ENCODE results near the gene SH2D3C. TPM values are rescaled to one million over a fixed set of nuclear protein-coding genes. Genes with fewer than 3 reads are reported as not detected.

The SH2D3C gene
- total and polyA plus RNA-seq, 2 donors from 2014 or later = 13.7 to 27.7 TPM

DNA sequence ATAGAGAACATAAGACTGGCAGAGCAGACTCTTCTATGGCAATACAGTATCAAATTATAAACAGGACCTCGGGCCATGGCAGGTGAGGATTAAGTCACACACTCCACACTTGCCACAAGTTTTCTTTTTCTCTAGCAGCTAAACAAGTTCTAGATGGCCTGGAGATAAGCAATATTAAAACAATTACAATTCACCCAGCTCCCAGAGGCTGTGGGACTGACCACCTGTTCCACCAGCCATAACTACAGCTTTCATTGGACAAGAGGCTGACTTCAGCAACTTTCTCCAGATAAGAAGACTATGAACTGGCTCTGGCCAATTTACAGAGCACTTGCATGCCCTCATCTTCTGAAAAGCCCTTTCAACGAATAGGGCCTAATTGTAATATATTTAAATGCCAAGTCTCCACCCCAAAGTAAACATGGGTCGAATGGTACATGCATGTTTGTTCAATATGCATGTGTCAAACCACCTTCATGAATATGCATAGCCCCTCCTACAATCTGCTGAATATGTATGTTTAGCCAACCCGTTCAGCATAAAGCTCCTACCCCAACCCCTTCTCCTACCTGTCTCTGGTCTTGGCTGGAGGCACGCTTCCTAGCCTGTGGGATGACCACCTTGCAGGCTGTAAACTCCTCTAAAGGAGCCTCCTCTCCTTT, 77.7 kb downstream of the SH2D3C start:
- Histone ChIP-seq H3K4me3 (ENCODE audit: low read length in 3 of 3) (no peak overlapping the region), H3K27ac (ENCODE audit: low read depth in 2 of 2, low read length in 2 of 2) (no peak overlapping the region), H3K36me3 (ENCODE audit: control insufficient read depth in 2 of 3, insufficient read depth in 3 of 3, low read length in 3 of 3) (no peaks in the 10 kb centered on the region), H3K9me3 (ENCODE audit: control insufficient read depth in 2 of 3, insufficient read depth in 1 of 3, low read length in 3 of 3) (no peaks in the 10 kb centered on the region), H3K27me3 (ENCODE audit: control insufficient read depth, insufficient read depth, low read length) (no peaks in the 10 kb centered on the region), H3K9ac (ENCODE audit: low read length in 3 of 3) (no peak overlapping the region), H3K4me1 (ENCODE audit: control insufficient read depth in 2 of 3, insufficient read depth in 2 of 3, low read depth in 1 of 3, low read length in 3 of 3) (peaks cover 0 to 8% (median 0%) of the 10 kb centered on the region in 3 donors)
- intact Hi-C loops (cut with DNase I) = no loop called here
- DNase-seq = peak in 3 of 5 donors; percentile 4 to 49 (median 34)
- no peak for TF ChIP-seq CTCF (IDR thresholded peaks at IDR 0.05; ENCODE audit: borderline replicate concordance, extremely low read depth, insufficient read depth)
- FAIRE-seq = no peak

DNA sequence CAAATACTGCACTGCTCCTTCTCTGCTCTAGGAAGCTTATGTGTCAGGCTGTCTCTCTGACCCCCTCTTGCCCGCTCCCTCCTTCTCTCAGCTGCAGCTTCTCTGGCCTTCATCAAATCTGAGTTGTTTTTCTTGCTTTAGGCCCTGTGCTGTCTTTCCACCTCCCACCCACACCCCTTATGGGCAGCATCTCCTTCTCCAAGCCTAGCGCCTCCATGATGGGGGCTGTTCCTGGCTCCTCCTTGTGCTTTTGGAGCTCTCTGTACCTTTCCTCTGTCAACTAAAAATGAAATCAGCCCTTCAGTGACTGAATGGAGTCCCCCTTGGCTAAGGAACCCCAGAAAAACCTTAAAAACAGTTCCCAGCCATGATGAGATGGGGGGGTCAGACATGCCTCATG, 78.3 kb downstream of the SH2D3C start:
- Histone ChIP-seq H3K9me3 (ENCODE audit: control insufficient read depth in 2 of 3, insufficient read depth in 1 of 3, low read length in 3 of 3) (no peaks in the 10 kb centered on the region), H3K4me1 (ENCODE audit: control insufficient read depth in 2 of 3, insufficient read depth in 2 of 3, low read depth in 1 of 3, low read length in 3 of 3) (peaks cover 0 to 8% (median 0%) of the 10 kb centered on the region in 3 donors), H3K4me3 (ENCODE audit: low read length in 3 of 3) (no peak overlapping the region), H3K9ac (ENCODE audit: low read length in 3 of 3) (no peak overlapping the region), H3K36me3 (ENCODE audit: control insufficient read depth in 2 of 3, insufficient read depth in 3 of 3, low read length in 3 of 3) (no peaks in the 10 kb centered on the region), H3K27ac (ENCODE audit: low read depth in 2 of 2, low read length in 2 of 2) (no peak overlapping the region), H3K27me3 (ENCODE audit: control insufficient read depth, insufficient read depth, low read length) (no peaks in the 10 kb centered on the region)
- no peak for TF ChIP-seq CTCF (IDR thresholded peaks at IDR 0.05; ENCODE audit: borderline replicate concordance, extremely low read depth, insufficient read depth)
- intact Hi-C loops (cut with DNase I) = no loop called here
- DNase-seq = no peak
- FAIRE-seq = no peak

DNA sequence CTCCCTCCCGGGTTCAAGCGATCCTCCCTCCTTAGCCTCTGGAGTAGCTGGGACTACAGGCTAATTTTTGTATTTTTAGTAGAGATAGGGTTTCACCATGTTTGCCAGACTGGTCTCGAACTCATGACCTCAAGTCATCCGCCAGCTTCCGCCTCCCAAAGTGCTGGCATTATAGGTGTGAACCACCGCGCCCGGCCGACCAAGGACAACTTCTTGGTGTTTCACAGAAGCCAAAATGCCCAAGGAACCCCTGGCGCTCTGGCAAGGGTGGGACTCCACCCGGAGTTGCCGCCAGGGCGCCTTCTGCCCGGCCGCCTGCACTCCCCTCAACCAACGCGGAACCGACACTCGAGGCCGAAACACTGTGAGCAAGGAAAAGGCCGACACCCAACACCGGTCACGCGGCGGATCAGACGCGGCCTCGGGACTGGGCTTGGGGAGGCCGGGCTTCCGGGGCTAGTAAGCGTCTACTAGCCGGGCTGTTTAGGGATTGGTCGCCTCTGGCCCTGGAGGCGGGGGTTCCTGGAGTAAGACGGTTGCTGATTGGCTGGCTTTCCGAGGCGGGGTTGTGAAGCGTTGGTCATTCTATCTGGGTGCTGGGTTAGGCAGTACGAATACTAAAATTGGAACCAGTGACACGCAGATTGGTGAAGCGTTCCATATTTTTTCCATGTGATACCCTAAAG, 79.3 kb downstream of the SH2D3C start:
- DNase-seq (peak; percentile 96 to 99 (median 97)), FAIRE-seq (peak; percentile 86)
- peak overlapping the region in 1 of 3 donors; percentile 34 for H3K9ac ChIP-seq (ENCODE audit: low read length in 3 of 3)
- peak; percentile 1 for TF ChIP-seq CTCF (IDR thresholded peaks at IDR 0.05; ENCODE audit: borderline replicate concordance, extremely low read depth, insufficient read depth)
- peak overlapping the region; percentile 26 to 52 (median 30) for H3K4me3 ChIP-seq (ENCODE audit: low read length in 3 of 3)
- H3K36me3 ChIP-seq (ENCODE audit: control insufficient read depth in 2 of 3, insufficient read depth in 3 of 3, low read length in 3 of 3) = no peaks in the 10 kb centered on the region
- H3K9me3 ChIP-seq (ENCODE audit: control insufficient read depth in 2 of 3, insufficient read depth in 1 of 3, low read length in 3 of 3) = no peaks in the 10 kb centered on the region
- peak overlapping the region; percentile 83 to 89 for H3K27ac ChIP-seq (ENCODE audit: low read depth in 2 of 2, low read length in 2 of 2)
- H3K4me1 ChIP-seq (ENCODE audit: control insufficient read depth in 2 of 3, insufficient read depth in 2 of 3, low read depth in 1 of 3, low read length in 3 of 3) = peaks cover 0 to 8% (median 0%) of the 10 kb centered on the region in 3 donors
- H3K27me3 ChIP-seq (ENCODE audit: control insufficient read depth, insufficient read depth, low read length) = no peaks in the 10 kb centered on the region
- intact Hi-C loops (cut with DNase I) = no loop called here
